GM18870 (cell line): ENCODE results near the gene BRSK2.
"Not testable (repeated sequence)": the region's sequence is repeated elsewhere in the genome, so short reads cannot be mapped to it uniquely, and the experiment has no call there.

Source experiments
- ATAC-seq: cut with Tn5 transposase; IDR thresholded peaks from one replicate; pipeline ENCODE4 v1.9.1; 2021; ENCODE audit warnings: moderate library complexity; ENCODE audit not compliant: unreplicated experiment

Gene BRSK2

GRCh38 chr11:1389932-1390568 is at the start of gene BRSK2:
Gene BRSK2, plus strand, starts transcription at chr11:1389934. Its CDS starts 351 bp downstream, at chr11:1390285.
- no peak for ATAC-seq

GRCh38 chr11:1340111-1340510 is 49.6 kb upstream of the BRSK2 start:
- ATAC-seq, result no peak

DNA sequence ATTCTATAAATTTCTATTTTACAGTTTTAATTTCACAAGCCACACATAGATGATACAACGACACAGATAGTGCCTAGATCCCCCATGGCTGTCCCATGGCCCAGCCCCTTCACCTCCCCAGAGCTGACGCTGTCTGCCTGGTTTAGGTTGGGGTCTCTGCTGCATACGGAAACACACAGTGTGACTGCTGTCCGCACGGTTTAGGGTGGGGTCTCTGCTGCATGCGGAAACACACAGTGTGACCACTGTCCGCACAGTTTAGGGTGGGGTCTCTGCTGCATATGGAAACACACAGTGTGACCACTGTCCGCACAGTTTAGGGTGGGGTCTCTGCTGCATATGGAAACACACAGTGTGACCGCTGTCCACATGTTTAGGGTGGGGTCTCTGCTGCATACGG is 48.5 kb upstream of the BRSK2 start:
- ATAC-seq, result not testable (repeated sequence)

DNA sequence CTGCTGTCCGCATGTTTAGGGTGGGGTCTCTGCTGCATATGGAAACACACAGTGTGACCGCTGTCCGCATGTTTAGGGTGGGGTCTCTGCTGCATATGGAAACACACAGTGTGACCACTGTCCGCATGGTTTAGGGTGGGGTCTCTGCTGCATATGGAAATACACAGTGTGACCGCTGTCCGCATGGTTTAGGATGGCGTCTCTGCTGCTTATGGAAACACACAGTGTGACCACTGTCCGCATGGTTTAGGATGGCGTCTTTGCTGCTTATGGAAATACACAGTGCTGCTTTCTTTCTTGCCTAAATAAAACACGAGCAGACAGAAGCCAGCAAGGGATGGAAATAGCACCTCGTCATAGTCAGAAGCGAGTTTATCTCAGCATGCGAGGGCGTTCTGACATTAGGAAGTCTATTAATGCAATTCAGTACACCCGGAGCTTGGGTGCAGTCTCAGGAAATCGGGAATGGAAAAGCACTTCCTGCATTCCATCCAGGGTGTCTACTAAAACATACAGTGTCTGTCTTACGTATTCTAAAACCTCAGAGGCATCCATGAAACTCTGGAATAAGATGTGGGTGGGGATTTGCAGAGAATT is 47.7 kb upstream of the BRSK2 start:
- no peak for ATAC-seq

GRCh38 chr11:1342946-1343345 is 46.8 kb upstream of the BRSK2 start:
- no peak for ATAC-seq

DNA sequence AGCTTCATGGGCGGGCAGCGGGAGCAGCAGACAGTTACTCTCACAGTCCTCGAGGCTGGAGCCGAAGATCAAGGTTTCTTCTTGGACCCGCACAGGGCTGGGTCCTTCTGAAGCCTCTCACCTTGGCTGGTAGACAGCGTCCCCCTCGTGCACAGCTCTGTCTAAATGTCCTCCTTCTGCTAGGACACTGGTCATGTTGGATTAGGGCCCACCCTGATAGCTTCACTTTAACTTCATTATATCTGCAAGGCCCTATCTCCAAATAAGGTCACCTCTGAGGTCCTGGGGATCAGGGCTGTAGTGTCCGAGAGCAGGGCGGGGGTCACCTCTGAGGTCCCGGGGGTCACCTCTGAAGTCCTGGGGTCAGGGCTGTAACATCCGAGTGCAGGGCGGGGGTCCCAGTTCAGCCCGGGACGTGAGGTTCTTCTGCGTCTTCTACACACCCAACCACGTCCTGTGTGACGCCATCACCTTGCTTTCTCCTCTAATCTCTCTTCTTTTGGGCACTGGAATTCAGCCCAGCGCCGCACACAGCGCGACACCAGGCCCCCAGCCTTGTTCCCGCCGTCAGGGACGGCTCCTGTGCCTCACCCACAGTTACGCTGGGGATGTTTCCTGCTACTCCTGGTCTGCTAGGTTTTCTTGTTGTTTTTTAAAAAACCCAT is 46.2 kb upstream of the BRSK2 start:
- ATAC-seq, result no peak

DNA sequence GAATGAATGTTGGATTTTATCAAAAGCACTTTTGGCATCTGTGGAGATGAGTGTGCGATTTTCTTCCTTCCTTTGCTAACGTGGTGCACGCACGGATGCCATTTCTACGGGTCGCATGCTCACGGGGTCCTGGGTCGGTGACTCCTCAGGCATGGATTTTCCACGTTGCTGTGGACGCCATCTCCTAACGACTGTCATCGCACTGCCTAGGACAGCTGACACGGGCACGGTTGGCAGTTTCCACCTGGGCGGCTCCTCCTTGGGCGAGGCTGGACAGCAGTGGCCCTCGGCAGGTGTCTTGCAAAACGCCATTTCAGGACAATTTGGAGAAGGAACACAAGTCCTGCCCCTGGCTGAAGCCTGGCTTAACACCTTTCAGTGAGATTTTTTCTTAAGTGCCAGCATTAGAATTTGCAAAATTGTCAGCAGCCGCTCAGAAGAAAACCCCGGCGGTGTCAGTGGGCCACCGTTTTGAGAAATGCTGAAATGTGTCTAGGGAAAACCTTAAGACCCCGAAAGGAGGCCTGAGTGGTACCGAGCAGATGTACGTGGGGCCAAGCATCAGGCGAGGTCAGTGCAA is 45.6 kb upstream of the BRSK2 start:
- ATAC-seq, result no peak

DNA sequence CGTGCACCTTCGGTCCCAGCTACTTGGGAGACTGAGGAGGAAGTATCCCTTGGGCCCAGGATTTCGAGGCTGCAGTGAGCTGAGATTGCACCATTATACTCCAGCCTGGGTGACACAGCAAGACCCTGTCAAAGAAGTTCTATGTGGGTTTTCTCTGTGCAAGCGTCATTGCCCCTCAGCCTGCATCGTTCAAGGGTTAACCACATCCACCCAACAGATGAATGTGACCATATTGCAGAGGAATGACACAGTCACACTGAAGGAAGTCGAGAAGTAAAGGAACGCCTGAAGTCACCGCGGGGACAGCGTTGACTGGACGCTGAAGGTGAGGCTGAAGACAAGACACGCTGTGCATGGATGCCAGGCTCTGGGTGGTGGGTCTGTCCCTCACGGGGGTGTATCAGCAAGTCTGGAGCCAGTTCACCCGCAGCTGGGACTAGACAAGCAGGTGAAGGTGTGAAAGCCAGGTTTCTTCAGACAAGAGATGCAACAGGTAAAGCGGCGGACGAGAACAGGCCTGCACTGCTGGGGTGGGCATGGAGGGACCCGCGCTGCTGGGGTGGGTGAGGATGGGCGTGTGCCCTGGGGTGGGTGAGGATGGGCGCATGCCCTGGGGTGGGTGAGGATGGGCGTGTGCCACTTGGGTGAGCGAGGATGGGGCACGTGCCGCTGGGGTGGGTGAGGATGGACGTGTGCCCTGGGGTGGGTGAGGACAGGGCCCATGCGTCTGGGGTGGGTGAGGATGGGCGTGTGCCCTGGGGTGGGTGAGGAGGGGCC is 43.8 kb upstream of the BRSK2 start:
- ATAC-seq, result no peak

DNA sequence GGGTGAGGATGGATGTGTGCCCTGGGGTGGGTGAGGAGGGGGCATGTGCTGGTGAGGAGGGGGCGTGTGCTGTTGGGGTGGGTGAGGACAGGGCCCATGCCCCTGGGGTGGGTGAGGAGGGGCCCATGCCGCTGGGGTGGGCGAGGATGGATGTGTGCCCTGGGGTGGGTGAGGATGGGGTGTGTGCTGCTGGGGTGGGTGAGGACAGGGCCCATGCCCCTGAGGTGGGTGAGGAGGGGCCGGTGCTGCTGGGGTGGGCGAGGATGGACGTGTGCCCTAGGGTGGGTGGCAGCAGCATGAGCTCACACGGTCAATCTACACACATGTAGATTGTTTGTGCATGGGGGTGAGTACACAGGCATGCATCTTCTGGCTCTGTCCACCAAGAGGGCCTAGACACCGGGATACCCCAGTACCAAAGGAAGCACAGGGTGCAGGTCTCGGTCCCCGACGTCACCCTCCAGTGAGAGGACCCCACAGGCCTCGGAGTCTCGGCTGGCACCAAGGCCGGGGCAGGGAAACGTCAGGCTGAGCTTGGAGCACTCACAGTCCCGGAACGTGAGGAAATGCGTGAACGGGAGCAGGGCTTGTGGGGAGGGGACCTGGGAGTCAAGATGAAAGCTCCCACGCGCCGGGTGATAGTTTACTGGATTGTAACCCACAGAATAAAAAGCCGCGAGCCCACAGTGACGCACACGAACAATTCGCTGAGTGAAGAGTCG is 42.9 kb upstream of the BRSK2 start:
- no peak for ATAC-seq

DNA sequence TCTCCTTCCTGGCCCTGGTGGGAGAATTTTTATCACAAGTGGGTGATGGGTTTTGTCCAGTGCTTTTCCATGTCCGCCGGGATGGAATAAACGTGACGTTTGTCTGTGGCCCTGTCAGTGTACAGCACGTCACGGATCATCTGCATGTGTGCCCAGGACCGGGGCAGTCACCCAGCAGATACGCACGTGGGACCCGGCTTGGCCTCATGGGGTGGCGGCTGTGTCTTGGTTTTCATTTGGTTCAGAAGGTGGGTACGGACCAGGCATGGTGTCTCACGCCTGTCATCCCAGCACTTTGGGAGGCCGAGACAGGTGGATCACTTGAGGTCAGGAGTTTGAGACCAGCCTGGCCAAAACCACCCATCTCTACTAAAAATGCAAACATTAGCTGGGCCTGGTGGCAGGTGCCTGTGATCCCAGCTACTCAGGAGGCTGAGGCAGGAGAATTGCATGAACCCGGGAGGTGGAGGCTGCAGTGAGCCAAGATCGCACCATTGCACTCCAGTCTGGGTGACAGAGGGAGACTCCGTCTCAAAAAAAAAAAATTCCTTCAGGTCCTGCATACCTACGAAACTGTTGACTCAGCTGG is 42.2 kb upstream of the BRSK2 start:
- not testable (repeated sequence) for ATAC-seq

GRCh38 chr11:1348146-1348795 is 41.5 kb upstream of the BRSK2 start:
- ATAC-seq, result no peak

- ATAC-seq, result no peak
These were observed 40.9 kb upstream of the BRSK2 start for GRCh38 chr11:1348796-1349326.

GRCh38 chr11:1349327-1350041 is 40.2 kb upstream of the BRSK2 start:
- no peak for ATAC-seq

GRCh38 chr11:1350086-1350725 is 39.5 kb upstream of the BRSK2 start:
- no peak for ATAC-seq

DNA sequence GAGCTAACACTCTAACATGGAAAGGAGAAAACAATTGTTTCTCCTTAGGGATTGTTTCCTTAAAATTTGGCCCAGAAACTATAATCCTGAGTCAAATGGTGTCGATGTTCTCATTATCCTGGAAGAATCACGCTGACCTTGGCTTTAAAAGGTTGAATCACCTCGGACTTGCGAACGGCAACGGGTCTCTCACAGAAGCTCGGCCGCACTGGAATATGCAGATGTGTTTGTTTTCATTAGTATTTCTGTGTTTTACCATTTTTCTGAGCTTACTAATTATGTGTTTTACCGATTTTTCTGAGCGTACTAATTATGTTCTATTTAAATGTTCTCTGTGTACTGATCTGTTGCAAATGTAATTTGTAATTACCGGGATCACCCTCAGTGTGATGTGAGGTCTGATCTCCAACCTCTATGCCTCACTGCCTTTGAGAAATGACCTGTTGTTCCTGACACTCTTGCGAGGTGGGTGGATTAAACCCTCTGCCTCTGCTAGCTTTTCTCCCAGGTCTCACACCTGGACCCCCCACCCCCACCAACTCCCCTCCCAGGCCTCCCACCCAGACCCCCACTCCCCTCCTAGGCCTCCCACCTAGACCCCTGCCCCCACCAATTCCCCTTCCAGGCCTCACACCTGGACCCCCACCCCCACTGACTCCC is 38.3 kb upstream of the BRSK2 start:
- ATAC-seq, result no peak

DNA sequence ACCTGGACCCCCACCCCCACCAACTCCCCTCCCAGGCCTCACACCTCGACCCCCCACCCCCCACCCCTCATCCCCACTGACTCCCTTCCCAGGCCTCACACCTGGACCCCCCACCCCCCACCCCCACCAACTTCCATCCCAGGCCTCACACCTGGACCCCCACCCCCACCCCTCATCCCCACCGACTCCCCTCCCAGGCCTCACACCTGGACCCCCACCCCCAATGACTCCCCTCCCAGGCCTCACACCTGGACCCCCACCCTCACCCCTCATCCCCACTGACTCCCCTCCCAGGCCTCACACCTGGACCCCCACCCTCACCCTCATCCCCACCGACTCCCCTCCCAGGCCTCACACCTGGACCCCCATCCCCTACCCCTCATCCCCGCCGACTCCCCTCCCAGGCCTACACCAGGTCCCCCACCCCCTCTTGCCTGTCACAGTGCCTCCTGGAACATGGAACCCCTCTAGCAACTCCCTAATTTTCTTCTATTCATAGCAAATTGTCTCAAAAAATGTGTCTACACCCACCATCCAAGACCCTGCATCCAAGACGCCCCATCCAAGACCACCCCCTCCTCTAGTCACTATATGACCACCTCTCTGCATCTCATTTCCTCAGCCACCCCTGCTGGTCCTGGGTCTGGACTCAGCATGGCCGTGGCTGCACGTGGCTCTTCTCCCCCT is 36.9 kb upstream of the BRSK2 start:
- no peak for ATAC-seq

- ATAC-seq, result no peak
These were observed 36.2 kb upstream of the BRSK2 start for GRCh38 chr11:1353383-1354124.
